HT1080 (cell line): ENCODE measurements around the gene CACNA2D1. TPM values are rescaled to one million over a fixed set of nuclear protein-coding genes. Genes with fewer than 3 reads are reported as not detected.

Source experiments
- DNase-seq: peaks from one replicate; pipeline ENCODE4 v3.0.0-alpha.2; 2015; ENCODE audit warnings: low read depth
- polyA plus RNA-seq, 2 experiments: library from polyadenylated mRNA; depleted of rRNA; stranded (reverse); fragments of >200 nt; gene quantifications; 2 replicates each; pipeline ENCODE4 v1.2.3, GENCODE V29; 2015
- total RNA-seq: library from RNA; depleted of rRNA; stranded (reverse); fragments of >200 nt; shearing (Covaris generic); gene quantifications from 2 replicates; pipeline ENCODE4 v1.2.3, GENCODE V29; 2014; rRNA removed

CACNA2D1 gene
- total RNA-seq = 9.0 and 11.9 TPM in 2 replicates
- polyA plus RNA-seq (2015; cell fraction: cytosol; rRNA removed) = 7.8 and 12.9 TPM in 2 replicates
- polyA plus RNA-seq (2015; cell fraction: nucleus; rRNA removed) = 20.2 and 25.0 TPM in 2 replicates

- DNase-seq = peak; percentile 71
Observed at GRCh38 chr7:82443547-82444219, at the start of gene CACNA2D1. Gene CACNA2D1 (minus strand): TSS chr7:82443777.

GRCh38 chr7:82481499-82482097 is 38.0 kb upstream of the CACNA2D1 start:
- peak; percentile 11 for DNase-seq

- DNase-seq = no peak
Observed at GRCh38 chr7:82477733-82478515, 34.3 kb upstream of the CACNA2D1 start.

GRCh38 chr7:82472966-82473365 is 29.4 kb upstream of the CACNA2D1 start:
- no peak for DNase-seq

- DNase-seq = no peak
Observed at GRCh38 chr7:82471351-82472020, 27.9 kb upstream of the CACNA2D1 start.

- DNase-seq = no peak
Observed at GRCh38 chr7:82469207-82469606, 25.6 kb upstream of the CACNA2D1 start.

- DNase-seq = no peak
Observed at GRCh38 chr7:82468435-82468834, 24.9 kb upstream of the CACNA2D1 start.

- DNase-seq = no peak
Observed at GRCh38 chr7:82467020-82467419, 23.4 kb upstream of the CACNA2D1 start.

GRCh38 chr7:82464372-82464771 is 20.8 kb upstream of the CACNA2D1 start:
- DNase-seq = no peak

- no peak for DNase-seq
Observed at GRCh38 chr7:82455295-82455694, 11.7 kb upstream of the CACNA2D1 start.

- DNase-seq = no peak
Observed at GRCh38 chr7:82450759-82451158, 7.2 kb upstream of the CACNA2D1 start.

GRCh38 chr7:82449910-82450309 is 6.3 kb upstream of the CACNA2D1 start:
- DNase-seq = no peak

- no peak for DNase-seq
Observed at GRCh38 chr7:82446897-82447296, 3.3 kb upstream of the CACNA2D1 start.

GRCh38 chr7:82445271-82445670 is 1.7 kb upstream of the CACNA2D1 start:
- no peak for DNase-seq

- no peak for DNase-seq
Observed at GRCh38 chr7:82444220-82444909, 788 bp upstream of the CACNA2D1 start.

GRCh38 chr7:82443036-82443546 is 486 bp downstream of the CACNA2D1 start:
- DNase-seq = peak; percentile 37

- DNase-seq = no peak
Observed at GRCh38 chr7:82442492-82443035, 1.0 kb downstream of the CACNA2D1 start.

GRCh38 chr7:82441669-82442478 is 1.7 kb downstream of the CACNA2D1 start:
- peak; percentile 20 for DNase-seq

GRCh38 chr7:82438521-82438920 is 5.1 kb downstream of the CACNA2D1 start:
- no peak for DNase-seq

- no peak for DNase-seq
Observed at GRCh38 chr7:82435769-82436168, 7.8 kb downstream of the CACNA2D1 start.
